Keratinocyte (primary cell): ENCODE measurements around the gene C16orf92. TPM values are rescaled to one million over a fixed set of nuclear protein-coding genes. Genes with fewer than 3 reads are reported as not detected.

Source experiments
- DNase-seq: peaks from one replicate; pipeline ENCODE4 v3.0.0-alpha.2; 2011; ENCODE audit warnings: low read depth, missing footprints, low spot score
- FAIRE-seq: peaks from 2 replicates; lab custom pipeline; 2011; peaks lifted over from hg19 to GRCh38; lab: Jason Lieb, UNC
- H2AFZ ChIP-seq: 2 replicates; pipeline ENCODE4 v1.6.0; 2012; ENCODE audit warnings: low read length, control low read depth, inconsistent platforms; ENCODE audit not compliant: control insufficient read depth
- H3K27ac ChIP-seq: 2 replicates; pipeline ENCODE4 v1.5.1; 2011; ENCODE audit warnings: low read length; ENCODE audit not compliant: control insufficient read depth, insufficient read depth
- H3K27me3 ChIP-seq: 3 replicates; pipeline ENCODE4 v1.6.0; 2011; ENCODE audit warnings: low read length; ENCODE audit not compliant: control insufficient read depth, insufficient read depth; ENCODE audit errors: extremely low read depth
- H3K36me3 ChIP-seq, 2 experiments: 2 replicates in 1 of 2; 3 replicates in 1 of 2; pipeline ENCODE4 v1.5.1; 2011; ENCODE audit warnings: low read length in 2 of 2, mild to moderate bottlenecking in 1 of 2; ENCODE audit not compliant: control insufficient read depth in 2 of 2, insufficient read depth in 2 of 2; ENCODE audit errors: extremely low read depth in 1 of 2
- H3K4me1 ChIP-seq: 3 replicates; pipeline ENCODE4 v1.5.1; 2011; ENCODE audit warnings: low read length; ENCODE audit not compliant: control insufficient read depth, insufficient read depth; ENCODE audit errors: extremely low read depth
- H3K4me2 ChIP-seq: 3 replicates; pipeline ENCODE4 v1.6.0; 2011; ENCODE audit warnings: low read depth, low read length; ENCODE audit not compliant: control insufficient read depth, insufficient read depth; ENCODE audit errors: extremely low read depth
- H3K4me3 ChIP-seq, 3 experiments: fragments of 200-600 bp in 1 of 3; sonication (generic) in 1 of 3; 2 replicates in 2 of 3; 3 replicates in 1 of 3; pipeline ENCODE4 v1.5.1; 2011 to 2016; ENCODE audit warnings: low read length in 3 of 3, mild to moderate bottlenecking in 3 of 3, control low read depth in 2 of 3, inconsistent platforms in 1 of 3, low read depth in 1 of 3, mixed read lengths in 1 of 3, mixed run types in 1 of 3, moderate library complexity in 1 of 3; ENCODE audit not compliant: control insufficient read depth in 2 of 3, insufficient read depth in 2 of 3; ENCODE audit errors: extremely low read depth in 1 of 3
- H3K79me2 ChIP-seq: 2 replicates; pipeline ENCODE4 v1.6.0; 2012; ENCODE audit warnings: low read length; ENCODE audit not compliant: control insufficient read depth, insufficient read depth
- H3K9ac ChIP-seq: 3 replicates; pipeline ENCODE4 v1.6.0; 2011; ENCODE audit warnings: low read length; ENCODE audit not compliant: control insufficient read depth, insufficient read depth; ENCODE audit errors: extremely low read depth
- H3K9me1 ChIP-seq: 3 replicates; pipeline ENCODE4 v1.6.0; 2011; ENCODE audit warnings: low read length; ENCODE audit not compliant: control insufficient read depth, insufficient read depth; ENCODE audit errors: extremely low read depth
- H3K9me3 ChIP-seq: 2 replicates; pipeline ENCODE4 v1.5.1; 2012; ENCODE audit warnings: low read depth, low read length; ENCODE audit not compliant: control insufficient read depth
- H4K20me1 ChIP-seq: 3 replicates; pipeline ENCODE4 v1.6.0; 2011; ENCODE audit warnings: low read length; ENCODE audit not compliant: control insufficient read depth, insufficient read depth; ENCODE audit errors: extremely low read depth
- EZH2 ChIP-seq: IDR thresholded peaks from one replicate; pipeline ENCODE4 v1.6.1; 2012; ENCODE audit warnings: inconsistent platforms, mild to moderate bottlenecking, low read length, moderate library complexity
- dilution Hi-C: fragments of 300-500 bp; cut with MboI; formaldehyde crosslinking; loops from one replicate; pipeline ENCODE4 v1.7.0; 2020; ENCODE audit warnings: low sequenced_read_pairs; ENCODE audit not compliant: extremely low pct_ligation_motif_present
- polyA plus RNA-seq, 5 experiments: library from polyadenylated mRNA; depleted of rRNA in 3 of 5; stranded (reverse) in 3 of 5; stranded (forward) in 1 of 5; unstranded in 1 of 5; fragments of >200 nt; gene quantifications; 1 replicate in 1 of 5; 2 replicates in 3 of 5; 3 replicates in 1 of 5; pipeline versions ENCODE4 v1.2.1 to v1.2.3, GENCODE V29; 2011 to 2012; ENCODE audit warnings: missing spikeins in 2 of 5, low read depth in 1 of 5, low replicate concordance in 1 of 5
- TF ChIP-seq, protein P1 (sequence below), 3 experiments: IDR thresholded peaks in 1 of 3; conservative IDR thresholded peaks in 1 of 3; optimal IDR thresholded peaks in 1 of 3; 2 replicates in 2 of 3; 3 replicates in 1 of 3; pipeline versions ENCODE3 to v1.5.1; 2011; ENCODE audit warnings: low read length in 3 of 3, mild to moderate bottlenecking in 3 of 3, moderate library complexity in 2 of 3, control low read depth in 1 of 3, inconsistent platforms in 1 of 3; ENCODE audit not compliant: insufficient read depth in 2 of 3; ENCODE audit errors: extremely low read depth in 1 of 3

C16orf92 gene
- polyA plus RNA-seq, 1 donor (not counting 4 experiments of a cell fraction or from before 2014, with no cell fraction given): not detected

GRCh38 chr16:29990034-29990433, 33.0 kb upstream of the C16orf92 start:
- no peaks in the 10 kb centered on the region for H3K27me3 ChIP-seq
- dilution Hi-C loops: no loop called here
- no peak overlapping the region for H2AFZ ChIP-seq
- FAIRE-seq (no peak), DNase-seq (no peak)
- no peaks in the 10 kb centered on the region for H3K9me1 ChIP-seq
- TF ChIP-seq EZH2: no peak
- TF ChIP-seq, protein P1, sequence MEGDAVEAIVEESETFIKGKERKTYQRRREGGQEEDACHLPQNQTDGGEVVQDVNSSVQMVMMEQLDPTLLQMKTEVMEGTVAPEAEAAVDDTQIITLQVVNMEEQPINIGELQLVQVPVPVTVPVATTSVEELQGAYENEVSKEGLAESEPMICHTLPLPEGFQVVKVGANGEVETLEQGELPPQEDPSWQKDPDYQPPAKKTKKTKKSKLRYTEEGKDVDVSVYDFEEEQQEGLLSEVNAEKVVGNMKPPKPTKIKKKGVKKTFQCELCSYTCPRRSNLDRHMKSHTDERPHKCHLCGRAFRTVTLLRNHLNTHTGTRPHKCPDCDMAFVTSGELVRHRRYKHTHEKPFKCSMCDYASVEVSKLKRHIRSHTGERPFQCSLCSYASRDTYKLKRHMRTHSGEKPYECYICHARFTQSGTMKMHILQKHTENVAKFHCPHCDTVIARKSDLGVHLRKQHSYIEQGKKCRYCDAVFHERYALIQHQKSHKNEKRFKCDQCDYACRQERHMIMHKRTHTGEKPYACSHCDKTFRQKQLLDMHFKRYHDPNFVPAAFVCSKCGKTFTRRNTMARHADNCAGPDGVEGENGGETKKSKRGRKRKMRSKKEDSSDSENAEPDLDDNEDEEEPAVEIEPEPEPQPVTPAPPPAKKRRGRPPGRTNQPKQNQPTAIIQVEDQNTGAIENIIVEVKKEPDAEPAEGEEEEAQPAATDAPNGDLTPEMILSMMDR (optimal IDR thresholded peaks at IDR 0.05 in 1 of 3, IDR thresholded peaks at IDR 0.05 in 1 of 3, conservative IDR thresholded peaks at IDR 0.05 in 1 of 3; ENCODE audit: extremely low read depth in 1 of 3, insufficient read depth in 2 of 3, low read length in 3 of 3): no peak
- H3K27ac ChIP-seq: no peak overlapping the region
- no peaks in the 10 kb centered on the region for H3K79me2 ChIP-seq
- peaks cover 14% of the 10 kb centered on the region for H3K4me1 ChIP-seq
- H3K4me2 ChIP-seq: no peak overlapping the region
- no peaks in the 10 kb centered on the region for H4K20me1 ChIP-seq
- H3K9ac ChIP-seq: no peak overlapping the region
- no peak overlapping the region for H3K4me3 ChIP-seq
- no peaks in the 10 kb centered on the region for H3K9me3 ChIP-seq
- peaks cover 44 to 60% of the 10 kb centered on the region in 2 experiments for H3K36me3 ChIP-seq

GRCh38 chr16:29990883-29991570, 32.0 kb upstream of the C16orf92 start:
- H3K4me2 ChIP-seq: no peak overlapping the region
- no peak overlapping the region for H3K9ac ChIP-seq
- peaks cover 18% of the 10 kb centered on the region for H3K4me1 ChIP-seq
- H2AFZ ChIP-seq: no peak overlapping the region
- TF ChIP-seq, protein P1 (optimal IDR thresholded peaks at IDR 0.05 in 1 of 3, IDR thresholded peaks at IDR 0.05 in 1 of 3, conservative IDR thresholded peaks at IDR 0.05 in 1 of 3; ENCODE audit: extremely low read depth in 1 of 3, insufficient read depth in 2 of 3, low read length in 3 of 3): no peak
- no peak for TF ChIP-seq EZH2
- peaks cover 35 to 55% of the 10 kb centered on the region in 2 experiments for H3K36me3 ChIP-seq
- H4K20me1 ChIP-seq: no peaks in the 10 kb centered on the region
- H3K27ac ChIP-seq: no peak overlapping the region
- DNase-seq: no peak
- dilution Hi-C loops: no loop called here
- no peaks in the 10 kb centered on the region for H3K27me3 ChIP-seq
- H3K4me3 ChIP-seq: no peak overlapping the region
- H3K9me3 ChIP-seq: no peaks in the 10 kb centered on the region
- H3K79me2 ChIP-seq: no peaks in the 10 kb centered on the region
- no peak for FAIRE-seq
- H3K9me1 ChIP-seq: no peaks in the 10 kb centered on the region
